Measurements from ENCODE around the gene NUTM2E.
"Not testable (repeated sequence)": the region's sequence is repeated elsewhere in the genome, so short reads cannot be mapped to it uniquely, and the experiment has no call there.

NUTM2E gene

DNA sequence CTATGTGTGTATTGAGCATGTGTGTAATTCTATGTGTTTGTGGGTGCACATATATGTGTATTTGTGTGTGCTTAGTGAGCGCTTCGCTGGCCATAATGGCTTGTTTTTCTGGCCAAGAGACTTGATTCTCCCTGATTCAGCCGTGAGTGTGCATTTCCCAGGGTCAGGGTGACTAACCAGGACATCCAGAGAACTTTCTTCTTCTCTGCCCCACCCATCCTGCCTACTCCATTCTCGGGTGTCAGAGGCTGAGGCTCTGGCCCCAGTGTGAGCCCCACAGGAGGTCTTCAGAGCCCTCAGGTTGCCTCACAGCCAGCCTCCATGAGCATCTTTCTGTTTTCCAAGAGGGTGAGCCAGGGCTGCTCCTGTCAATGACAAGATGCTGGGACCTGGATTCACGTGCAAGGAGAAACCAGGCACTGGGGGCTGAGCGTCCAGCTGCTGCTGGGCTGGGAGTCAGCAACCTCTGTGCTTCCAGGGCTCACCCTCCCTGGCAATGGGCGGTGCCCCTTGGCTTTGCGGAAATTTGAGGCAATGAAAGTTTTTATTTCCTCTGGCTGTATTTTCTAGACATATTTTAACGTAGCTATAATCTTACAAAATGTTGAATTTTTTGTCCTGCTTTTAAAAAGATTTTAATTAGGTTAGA, 40.5 kb downstream of the NUTM2E start:
- DNase-seq, result not testable (repeated sequence)

DNA sequence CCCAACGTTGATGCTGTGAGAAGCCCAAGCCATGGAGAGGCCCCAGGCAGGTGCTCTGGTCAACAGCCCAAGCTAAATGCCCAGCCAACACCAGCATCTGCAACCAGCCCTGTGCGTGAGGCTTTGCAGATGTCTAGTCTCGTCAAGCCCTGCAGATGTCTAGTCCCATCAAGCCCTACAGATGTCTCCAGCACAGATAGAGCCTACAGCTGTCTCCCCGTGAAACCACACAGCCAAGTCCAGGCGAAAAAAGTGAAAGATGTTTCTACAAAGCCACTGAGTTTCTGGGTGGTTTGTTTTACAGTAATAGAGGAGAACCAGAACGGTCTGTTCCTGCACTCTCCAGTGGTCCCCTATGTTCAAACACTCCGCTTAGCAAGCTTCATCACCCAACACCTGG, 41.5 kb downstream of the NUTM2E start:
- not testable (repeated sequence) for DNase-seq

- DNase-seq, result not testable (repeated sequence)
These were observed 43.0 kb downstream of the NUTM2E start for GRCh38 chr10:79869439-79870097.

DNA sequence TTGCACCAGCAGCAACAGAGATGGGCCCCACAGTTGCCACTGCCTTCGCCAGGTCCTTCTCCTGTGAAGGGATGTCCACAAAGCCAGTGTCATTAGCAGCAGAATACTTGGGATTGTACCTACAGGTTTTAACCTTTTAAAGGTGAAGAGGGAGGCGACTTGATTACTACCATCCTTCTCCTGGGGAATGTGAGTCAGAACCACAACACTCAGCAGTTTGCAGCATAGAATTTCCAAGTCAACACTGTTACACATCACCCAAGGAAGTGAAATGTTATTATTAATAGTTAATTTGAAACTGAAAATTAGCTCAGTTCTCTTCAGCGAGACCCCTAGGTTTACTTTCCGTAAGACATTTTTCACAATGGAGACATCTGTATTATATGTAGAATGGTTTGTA, 45.2 kb downstream of the NUTM2E start:
- DNase-seq, result not testable (repeated sequence)
